Activated B cell treated with CpG ODN at 0.5 μM for 24 hours (primary cell): Measurements from ENCODE around the gene YJEFN3. TPM values are rescaled to one million over a fixed set of nuclear protein-coding genes. Genes with fewer than 3 reads are reported as not detected.

ENCODE experiments used
- ATAC-seq: fragments of 200-7000 bp; cut with Tn5 transposase; one replicate; pipeline ENCODE4 v1.10.0; 2021; ENCODE audit warnings: low read depth, mild to moderate bottlenecking, moderate library complexity
- CTCF ChIA-PET: fragments of 350-600 bp; sonication (Branson Sonifier 250); formaldehyde crosslinking; loops from one replicate; lab custom pipeline; 2021; ENCODE audit warnings: antibody characterized with exemption; lab: Charles Lee
- POLR2A ChIA-PET: fragments of 350-600 bp; sonication (Branson Sonifier 250); formaldehyde crosslinking; loops from one replicate; lab custom pipeline; 2021; ENCODE audit warnings: antibody characterized with exemption; lab: Charles Lee
- DNase-seq: peaks from one replicate; pipeline ENCODE4 v3.0.0; 2022
- H3K27ac Mint-ChIP-seq: one replicate; pipeline ENCODE4 v1.8.0; 2020; ENCODE audit warnings: mixed read lengths
- H3K27me3 Mint-ChIP-seq: one replicate; pipeline ENCODE4 v1.8.0; 2021; ENCODE audit warnings: mixed read lengths
- H3K36me3 Mint-ChIP-seq: one replicate; pipeline ENCODE4 v1.8.0; 2021; ENCODE audit warnings: low read depth, mixed read lengths
- H3K4me1 Mint-ChIP-seq: one replicate; pipeline ENCODE4 v1.8.0; 2021; ENCODE audit warnings: mixed read lengths
- H3K4me3 Mint-ChIP-seq: one replicate; pipeline ENCODE4 v1.8.0; 2020; ENCODE audit warnings: mild to moderate bottlenecking, mixed read lengths
- H3K9me3 Mint-ChIP-seq: one replicate; pipeline ENCODE4 v1.8.0; 2020; ENCODE audit warnings: mixed read lengths
- intact Hi-C: fragments of 100-400 bp; cut with micrococcal nuclease; formaldehyde crosslinking; loops from one replicate; pipeline ENCODE4 v1.15.1; 2024
- total RNA-seq: library from RNA; stranded (reverse); gene quantifications from 2 replicates; pipeline ENCODE4 v1.2.3, GENCODE V29; 2022
- TF ChIP-seq, protein P1 (sequence below): fragments of 200-600 bp; IDR thresholded peaks from one replicate; pipeline ENCODE4 v1.8.0; 2022; ENCODE audit warnings: antibody characterized with exemption, mild to moderate bottlenecking

Gene YJEFN3
- total RNA-seq, 1 donor from 2014 or later = 9.1 TPM

DNA sequence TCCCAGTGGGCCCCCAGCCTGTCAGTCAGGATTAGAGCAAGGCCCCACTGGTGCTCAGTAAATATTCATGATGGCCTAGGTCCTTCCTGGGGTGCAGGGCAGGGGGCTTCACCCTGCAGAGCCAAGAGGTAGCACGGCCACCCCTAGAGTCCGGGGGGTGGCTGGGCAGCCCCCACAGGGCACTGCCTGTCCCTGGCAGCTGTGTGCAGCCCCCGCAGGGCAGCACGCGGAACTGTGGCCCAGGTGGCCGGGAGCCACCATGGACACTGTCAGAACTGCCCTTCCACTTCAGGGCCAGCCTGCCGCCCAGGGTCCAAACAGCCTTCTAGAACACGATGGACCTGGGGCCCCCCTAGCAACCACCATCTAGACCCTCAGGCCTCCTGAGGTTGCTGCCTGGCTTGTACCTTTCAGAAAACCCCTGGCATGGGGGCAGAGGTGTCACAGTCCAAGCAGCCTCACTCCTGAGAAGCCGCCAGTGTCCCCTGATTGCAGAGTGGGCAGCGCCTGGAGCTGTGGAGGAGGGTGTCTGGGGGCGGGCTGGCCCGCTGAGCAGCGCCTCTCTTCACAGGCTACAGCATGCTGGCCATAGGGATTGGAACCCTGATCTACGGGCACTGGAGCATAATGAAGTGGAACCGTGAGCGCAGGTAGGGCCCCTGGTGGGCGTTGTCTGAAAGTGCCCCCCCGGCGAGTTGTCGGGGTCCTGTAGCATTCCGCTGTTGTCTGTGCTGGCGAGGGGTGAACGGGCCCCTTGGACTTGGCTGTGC lies 2.9 kb upstream of the YJEFN3 start:
- CTCF ChIA-PET = no interaction called here
- intact Hi-C loops = no loop called here
- Mint-ChIP-seq H3K27ac (no peak overlapping the region), H3K4me3 (no peak overlapping the region), H3K36me3 (peaks cover 43% of the 10 kb centered on the region), H3K27me3 (no peaks in the 10 kb centered on the region), H3K9me3 (no peaks in the 10 kb centered on the region), H3K4me1 (peaks cover 38% of the 10 kb centered on the region)
- DNase-seq (no peak), ATAC-seq (no peak)
- TF ChIP-seq, protein P1, sequence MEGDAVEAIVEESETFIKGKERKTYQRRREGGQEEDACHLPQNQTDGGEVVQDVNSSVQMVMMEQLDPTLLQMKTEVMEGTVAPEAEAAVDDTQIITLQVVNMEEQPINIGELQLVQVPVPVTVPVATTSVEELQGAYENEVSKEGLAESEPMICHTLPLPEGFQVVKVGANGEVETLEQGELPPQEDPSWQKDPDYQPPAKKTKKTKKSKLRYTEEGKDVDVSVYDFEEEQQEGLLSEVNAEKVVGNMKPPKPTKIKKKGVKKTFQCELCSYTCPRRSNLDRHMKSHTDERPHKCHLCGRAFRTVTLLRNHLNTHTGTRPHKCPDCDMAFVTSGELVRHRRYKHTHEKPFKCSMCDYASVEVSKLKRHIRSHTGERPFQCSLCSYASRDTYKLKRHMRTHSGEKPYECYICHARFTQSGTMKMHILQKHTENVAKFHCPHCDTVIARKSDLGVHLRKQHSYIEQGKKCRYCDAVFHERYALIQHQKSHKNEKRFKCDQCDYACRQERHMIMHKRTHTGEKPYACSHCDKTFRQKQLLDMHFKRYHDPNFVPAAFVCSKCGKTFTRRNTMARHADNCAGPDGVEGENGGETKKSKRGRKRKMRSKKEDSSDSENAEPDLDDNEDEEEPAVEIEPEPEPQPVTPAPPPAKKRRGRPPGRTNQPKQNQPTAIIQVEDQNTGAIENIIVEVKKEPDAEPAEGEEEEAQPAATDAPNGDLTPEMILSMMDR = no peak
- POLR2A ChIA-PET = interaction anchor here (1.4 kb wide), 1 partner anchor 10 kb away, joined by 4 read pairs; the partner anchor contains the start of gene NDUFA13

DNA sequence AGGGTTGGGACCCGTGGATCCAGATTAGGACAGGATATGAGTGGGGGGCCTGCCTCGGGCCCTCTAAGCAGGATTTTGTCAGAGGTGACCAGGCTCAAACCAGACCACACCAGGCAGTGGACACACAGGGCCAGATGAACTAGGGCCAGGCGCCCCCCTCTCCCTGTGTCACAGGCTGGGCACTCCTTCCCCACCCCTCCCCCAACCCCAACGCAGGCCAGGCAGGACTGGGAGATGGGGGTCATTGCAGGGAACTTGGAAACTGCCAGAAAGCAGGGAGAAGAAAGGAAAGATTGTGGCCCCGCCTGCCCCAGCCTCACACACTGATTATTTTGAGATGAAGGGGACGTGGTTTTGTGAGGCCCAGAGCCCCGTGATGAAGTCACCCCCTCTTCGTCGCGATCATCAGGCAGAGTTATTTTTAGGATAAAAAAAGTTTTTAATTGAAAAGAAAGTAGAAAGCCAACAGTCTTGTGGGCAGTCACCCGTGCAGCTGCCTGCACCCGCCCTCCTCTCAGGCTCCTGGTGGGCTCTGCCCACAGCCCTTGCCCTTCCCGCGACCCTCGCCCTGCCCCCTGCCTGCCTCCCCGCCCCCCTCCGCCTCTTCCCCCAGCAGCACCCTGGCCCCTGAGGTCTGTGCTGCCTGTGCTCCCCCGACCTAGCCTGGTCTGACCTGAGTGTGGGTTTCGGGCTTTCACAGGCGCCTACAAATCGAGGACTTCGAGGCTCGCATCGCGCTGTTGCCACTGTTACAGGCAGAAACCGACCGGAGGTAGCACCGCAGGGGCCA lies 1.9 kb upstream of the YJEFN3 start:
- H3K4me1 Mint-ChIP-seq = peaks cover 34% of the 10 kb centered on the region
- no peak for ATAC-seq
- intact Hi-C loops = no loop called here
- H3K9me3 Mint-ChIP-seq = no peaks in the 10 kb centered on the region
- H3K36me3 Mint-ChIP-seq = peaks cover 41% of the 10 kb centered on the region
- TF ChIP-seq, protein P1 = no peak
- CTCF ChIA-PET = no interaction called here
- H3K4me3 Mint-ChIP-seq = no peak overlapping the region
- DNase-seq = no peak
- no peak overlapping the region for H3K27ac Mint-ChIP-seq
- H3K27me3 Mint-ChIP-seq = no peaks in the 10 kb centered on the region
- POLR2A ChIA-PET = no interaction called here

DNA sequence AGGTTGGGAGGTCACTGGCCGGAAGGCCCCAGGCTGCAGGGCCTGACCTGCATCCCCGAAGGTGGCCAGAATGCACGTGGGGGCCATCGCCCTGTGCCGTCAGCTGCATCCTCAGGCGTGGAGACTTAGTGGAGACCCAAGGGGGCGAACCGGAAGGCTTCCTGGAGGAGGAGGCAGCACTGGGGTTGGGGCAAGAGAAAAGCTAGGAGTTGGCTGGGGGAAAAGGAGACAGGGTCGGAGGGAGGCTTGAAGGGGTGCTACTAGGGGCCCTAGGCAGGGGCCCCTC lies 1.4 kb upstream of the YJEFN3 start:
- Mint-ChIP-seq H3K27ac (no peak overlapping the region), H3K9me3 (no peaks in the 10 kb centered on the region), H3K36me3 (peaks cover 45% of the 10 kb centered on the region), H3K4me3 (no peak overlapping the region), H3K27me3 (no peaks in the 10 kb centered on the region), H3K4me1 (peaks cover 38% of the 10 kb centered on the region)
- POLR2A ChIA-PET = no interaction called here
- intact Hi-C loops = no loop called here
- DNase-seq (no peak), ATAC-seq (no peak)
- CTCF ChIA-PET = no interaction called here
- TF ChIP-seq, protein P1 = no peak

DNA sequence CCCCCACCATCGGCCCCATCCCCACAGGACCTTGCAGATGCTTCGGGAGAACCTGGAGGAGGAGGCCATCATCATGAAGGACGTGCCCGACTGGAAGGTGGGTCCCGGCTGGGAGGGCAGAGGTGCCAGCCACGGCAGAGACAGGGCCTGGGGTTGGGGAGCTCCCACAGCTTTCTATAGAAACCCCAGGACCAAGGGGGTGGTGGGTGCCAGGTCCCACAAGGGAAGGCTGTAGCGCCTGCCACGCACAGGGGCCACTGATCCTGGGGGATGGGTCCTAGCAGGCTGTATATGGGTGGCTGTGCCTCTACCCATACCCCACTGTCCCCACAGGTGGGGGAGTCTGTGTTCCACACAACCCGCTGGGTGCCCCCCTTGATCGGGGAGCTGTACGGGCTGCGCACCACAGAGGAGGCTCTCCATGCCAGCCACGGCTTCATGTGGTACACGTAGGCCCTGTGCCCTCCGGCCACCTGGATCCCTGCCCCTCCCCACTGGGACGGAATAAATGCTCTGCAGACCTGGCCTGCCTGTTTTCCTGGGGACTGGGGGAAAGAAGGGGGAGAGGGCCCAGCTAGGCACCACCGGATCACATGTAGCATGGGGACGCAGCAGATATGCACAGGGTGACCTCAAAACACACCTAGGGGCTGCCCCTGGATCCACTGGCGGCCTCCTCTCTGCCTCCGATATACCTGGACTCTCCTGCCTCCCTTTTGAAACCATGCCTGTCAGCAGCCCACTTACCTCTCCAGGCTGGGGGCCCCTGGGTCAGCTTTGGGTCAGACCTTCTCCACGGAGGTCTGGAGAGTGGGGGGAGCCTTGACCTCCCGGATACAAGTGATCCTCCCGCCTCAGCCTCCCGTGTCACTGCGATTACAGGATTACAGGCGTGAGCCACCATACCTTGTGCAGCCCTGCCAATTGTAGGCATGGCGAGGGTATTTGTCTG lies 761 bp upstream of the YJEFN3 start:
- Mint-ChIP-seq H3K9me3 (no peaks in the 10 kb centered on the region), H3K36me3 (peaks cover 41% of the 10 kb centered on the region), H3K27me3 (no peaks in the 10 kb centered on the region), H3K4me1 (peaks cover 36% of the 10 kb centered on the region), H3K27ac (no peak overlapping the region), H3K4me3 (no peak overlapping the region)
- ATAC-seq (no peak), DNase-seq (no peak)
- ChIA-PET CTCF (no interaction called here), POLR2A (interaction anchor here (0.9 kb wide), 1 partner anchor 8 kb away, joined by 5 read pairs; no protein-coding TSS in a partner anchor)
- TF ChIP-seq, protein P1 = no peak
- intact Hi-C loops = no loop called here
